GM19025 (cell line): ENCODE results near the gene VWA3B.
"Not testable (repeated sequence)": the region's sequence is repeated elsewhere in the genome, so short reads cannot be mapped to it uniquely, and the experiment has no call there.

Experiments
- ATAC-seq: cut with Tn5 transposase; IDR thresholded peaks from one replicate; pipeline ENCODE4 v1.9.1; 2021; ENCODE audit warnings: mild to moderate bottlenecking, low read depth, moderate library complexity; ENCODE audit not compliant: unreplicated experiment

The VWA3B gene

GRCh38 chr2:98293030-98293429, 206.1 kb downstream of the VWA3B start:
- no peak for ATAC-seq

GRCh38 chr2:98293931-98294687, 207.1 kb downstream of the VWA3B start:
- ATAC-seq, result no peak

GRCh38 chr2:98294711-98295110, 207.7 kb downstream of the VWA3B start:
- ATAC-seq, result no peak

- ATAC-seq, result no peak
These were observed 208.3 kb downstream of the VWA3B start for GRCh38 chr2:98295275-98295674.

- no peak for ATAC-seq
These were observed 208.9 kb downstream of the VWA3B start for GRCh38 chr2:98295721-98296414.

GRCh38 chr2:98296440-98296839, 209.5 kb downstream of the VWA3B start:
- ATAC-seq, result no peak

- ATAC-seq, result no peak
These were observed 211.1 kb downstream of the VWA3B start for GRCh38 chr2:98297817-98298682.

GRCh38 chr2:98298683-98299164, 211.8 kb downstream of the VWA3B start:
- no peak for ATAC-seq

- ATAC-seq, result no peak
These were observed 212.4 kb downstream of the VWA3B start for GRCh38 chr2:98299211-98299905.

GRCh38 chr2:98300141-98300874, 213.3 kb downstream of the VWA3B start:
- no peak for ATAC-seq

GRCh38 chr2:98301469-98301868, 214.5 kb downstream of the VWA3B start:
- no peak for ATAC-seq

- ATAC-seq, result not testable (repeated sequence)
These were observed 220.2 kb downstream of the VWA3B start for GRCh38 chr2:98307131-98307696.

GRCh38 chr2:98308068-98308467, 221.1 kb downstream of the VWA3B start:
- no peak for ATAC-seq

GRCh38 chr2:98308532-98308931, 221.6 kb downstream of the VWA3B start:
- no peak for ATAC-seq

- no peak for ATAC-seq
These were observed 222.6 kb downstream of the VWA3B start for GRCh38 chr2:98309580-98309979.

- no peak for ATAC-seq
These were observed 223.0 kb downstream of the VWA3B start for GRCh38 chr2:98310010-98310409.

- no peak for ATAC-seq
These were observed 224.1 kb downstream of the VWA3B start for GRCh38 chr2:98311090-98311489.

GRCh38 chr2:98311771-98312545, 225.0 kb downstream of the VWA3B start:
- no peak for ATAC-seq
